HepG2 (cell line): ENCODE data around the gene NOTUM. TPM values are rescaled to one million over a fixed set of nuclear protein-coding genes. Genes with fewer than 3 reads are reported as not detected.

Source experiments
- ATF7-NPFF ChIP-seq: sonication (generic); formaldehyde crosslinking; IDR thresholded peaks from 2 replicates; pipeline ENCODE4 v1.8.1; 2023; ENCODE audit warnings: mild to moderate bottlenecking, low read depth, missing genetic modification reagents, moderate library complexity
- CENPT ChIP-seq: sonication (generic); formaldehyde crosslinking; IDR thresholded peaks from 2 replicates; pipeline ENCODE4 v1.8.0; 2022; ENCODE audit warnings: low read depth, mild to moderate bottlenecking, moderate library complexity, missing genetic modification reagents
- CREM ChIP-seq, 2 experiments: sonication (generic) in 1 of 2; formaldehyde crosslinking in 1 of 2; IDR thresholded peaks; 2 replicates each; pipeline versions ENCODE4 v1.4.0 to v1.6.1; 2016 to 2020; ENCODE audit warnings: antibody characterized with exemption in 1 of 2, mild to moderate bottlenecking in 1 of 2, missing genetic modification reagents in 1 of 2
- HNRNPLL ChIP-seq: fragments of 200-400 bp; formaldehyde crosslinking; IDR thresholded peaks from 2 replicates; pipeline ENCODE4 v1.6.1; 2017; ENCODE audit warnings: mild to moderate bottlenecking, low read depth, low read length; ENCODE audit not compliant: poor library complexity, severe bottlenecking
- HOXA3 ChIP-seq: sonication (generic); formaldehyde crosslinking; IDR thresholded peaks from 2 replicates; pipeline ENCODE4 v1.5.0; 2020; ENCODE audit warnings: missing genetic modification reagents
- NCOA5 ChIP-seq: sonication (generic); formaldehyde crosslinking; IDR thresholded peaks from 2 replicates; pipeline ENCODE4 v1.4.0; 2020; ENCODE audit warnings: missing genetic modification reagents
- SNAPC4 ChIP-seq: sonication (generic); formaldehyde crosslinking; IDR thresholded peaks from 2 replicates; pipeline ENCODE4 v1.4.0; 2020; ENCODE audit warnings: mild to moderate bottlenecking, missing genetic modification reagents
- TCF7L2 ChIP-seq: IDR thresholded peaks from 2 replicates; pipeline ENCODE4 v1.6.1; 2011; ENCODE audit warnings: mild to moderate bottlenecking, low read depth, low read length, moderate library complexity
- TSC22D2 ChIP-seq: sonication (generic); formaldehyde crosslinking; IDR thresholded peaks from 2 replicates; pipeline ENCODE4 v1.5.1; 2020; ENCODE audit warnings: missing genetic modification reagents, mild to moderate bottlenecking, borderline replicate concordance
- ZFX ChIP-seq: sonication (generic); formaldehyde crosslinking; IDR thresholded peaks from 2 replicates; pipeline ENCODE4 v1.4.0; 2020; ENCODE audit warnings: mild to moderate bottlenecking, low read depth, missing genetic modification reagents, moderate library complexity
- ZNF33A ChIP-seq: sonication (generic); formaldehyde crosslinking; IDR thresholded peaks from 2 replicates; pipeline ENCODE4 v1.5.1; 2020; ENCODE audit warnings: missing genetic modification reagents, mild to moderate bottlenecking, moderate library complexity, borderline replicate concordance
- ZNF556 ChIP-seq: sonication (generic); formaldehyde crosslinking; IDR thresholded peaks from 2 replicates; pipeline ENCODE4 v1.4.0; 2020; ENCODE audit warnings: mild to moderate bottlenecking, missing genetic modification reagents, borderline replicate concordance
- ZNF660 ChIP-seq: sonication (generic); formaldehyde crosslinking; IDR thresholded peaks from 2 replicates; pipeline ENCODE4 v1.5.1; 2020; ENCODE audit warnings: mild to moderate bottlenecking, low read depth, missing genetic modification reagents, borderline replicate concordance
- polyA plus RNA-seq, 8 experiments: library from polyadenylated mRNA; depleted of rRNA in 3 of 8; stranded (reverse) in 7 of 8; unstranded in 1 of 8; fragments of >200 nt; fragmentation: Illumina TruSeq in 4 of 8; extraction: Trizol in 4 of 8; gene quantifications; 2 replicates each; pipeline versions ENCODE4 v1.2.1 to v1.2.3, GENCODE V29; 2011 to 2016; ENCODE audit warnings: low read depth in 4 of 8, missing spikeins in 1 of 8, mixed read lengths in 1 of 8; ENCODE audit not compliant: insufficient read depth in 1 of 8
- total RNA-seq, 5 experiments: library from RNA; depleted of rRNA; stranded (reverse); fragments of >200 nt; fragmentation: Illumina TruSeq; extraction: Trizol; gene quantifications; 2 replicates each; pipeline ENCODE4 v1.2.3, GENCODE V29; 2016; ENCODE audit warnings: low read depth in 1 of 5
- TF ChIP-seq, protein P1 (sequence below): sonication (generic); formaldehyde crosslinking; IDR thresholded peaks from 2 replicates; pipeline ENCODE4 v1.4.0; 2020; ENCODE audit warnings: missing genetic modification reagents
- TF ChIP-seq, protein P2 (sequence below): sonication (generic); formaldehyde crosslinking; IDR thresholded peaks from 2 replicates; pipeline ENCODE4 v1.5.1; 2020; ENCODE audit warnings: mild to moderate bottlenecking, missing genetic modification reagents, borderline replicate concordance

NOTUM gene
- total and polyA plus RNA-seq, 2 of the 13 experiments (the other 11 are each of a cell fraction or from before 2014, with no cell fraction given), result 150 to 160 TPM

DNA sequence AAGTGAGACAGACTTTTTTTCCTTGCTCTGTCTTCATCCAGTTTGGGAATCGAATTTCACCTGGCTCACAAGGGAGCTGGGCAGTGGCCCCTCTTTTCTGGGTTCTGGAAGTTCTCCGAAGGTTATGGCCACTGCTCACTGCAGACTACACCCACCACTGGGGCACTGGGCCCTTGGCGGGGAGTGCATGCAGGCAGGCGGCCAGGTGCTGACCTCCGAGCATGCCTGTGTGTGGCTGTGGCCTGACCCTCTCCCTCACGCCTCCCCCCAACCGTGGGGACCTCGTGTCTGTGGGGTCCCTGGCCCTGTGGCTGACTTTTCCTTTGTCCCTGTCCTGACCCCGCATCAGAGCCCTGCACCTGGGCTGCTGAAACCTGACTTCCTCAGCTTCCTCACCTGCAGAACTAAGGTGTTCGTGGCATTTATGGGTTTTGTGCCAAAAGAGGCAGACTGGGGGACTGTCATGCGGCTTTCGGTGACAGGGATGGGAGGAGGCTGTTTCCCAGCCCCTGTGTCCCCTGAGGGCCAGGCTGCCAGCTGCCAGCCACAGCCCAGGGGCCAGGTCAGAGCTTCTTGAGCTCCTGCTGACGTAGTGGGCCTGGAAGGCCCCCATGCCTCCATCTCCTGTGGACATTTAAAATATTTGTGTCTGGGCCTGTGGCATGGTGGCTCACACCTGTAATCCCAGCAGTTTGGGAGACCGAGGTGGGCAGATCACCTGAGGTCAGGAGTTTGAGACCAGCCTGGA is 37.9 kb upstream of the NOTUM start (continued):
- no peak for TF ChIP-seq CREM (IDR thresholded peaks at IDR 0.05)
- TF ChIP-seq CREM (CRISPR knock-in tag; IDR thresholded peaks at IDR 0.05), result no peak
- TF ChIP-seq TCF7L2, result no peak
- TF ChIP-seq, protein P1, sequence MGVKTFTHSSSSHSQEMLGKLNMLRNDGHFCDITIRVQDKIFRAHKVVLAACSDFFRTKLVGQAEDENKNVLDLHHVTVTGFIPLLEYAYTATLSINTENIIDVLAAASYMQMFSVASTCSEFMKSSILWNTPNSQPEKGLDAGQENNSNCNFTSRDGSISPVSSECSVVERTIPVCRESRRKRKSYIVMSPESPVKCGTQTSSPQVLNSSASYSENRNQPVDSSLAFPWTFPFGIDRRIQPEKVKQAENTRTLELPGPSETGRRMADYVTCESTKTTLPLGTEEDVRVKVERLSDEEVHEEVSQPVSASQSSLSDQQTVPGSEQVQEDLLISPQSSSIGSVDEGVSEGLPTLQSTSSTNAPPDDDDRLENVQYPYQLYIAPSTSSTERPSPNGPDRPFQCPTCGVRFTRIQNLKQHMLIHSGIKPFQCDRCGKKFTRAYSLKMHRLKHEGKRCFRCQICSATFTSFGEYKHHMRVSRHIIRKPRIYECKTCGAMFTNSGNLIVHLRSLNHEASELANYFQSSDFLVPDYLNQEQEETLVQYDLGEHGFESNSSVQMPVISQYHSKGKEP, result no peak
- peak; percentile 39 for TF ChIP-seq HNRNPLL
- no peak for TF ChIP-seq ZNF33A (CRISPR knock-in tag)
- TF ChIP-seq TSC22D2, result no peak
- peak; percentile 66; the same call in 1 of the 2 replicates for TF ChIP-seq ZFX (CRISPR knock-in tag)
- no peak for TF ChIP-seq NCOA5 (CRISPR knock-in tag)
- TF ChIP-seq, protein P2, sequence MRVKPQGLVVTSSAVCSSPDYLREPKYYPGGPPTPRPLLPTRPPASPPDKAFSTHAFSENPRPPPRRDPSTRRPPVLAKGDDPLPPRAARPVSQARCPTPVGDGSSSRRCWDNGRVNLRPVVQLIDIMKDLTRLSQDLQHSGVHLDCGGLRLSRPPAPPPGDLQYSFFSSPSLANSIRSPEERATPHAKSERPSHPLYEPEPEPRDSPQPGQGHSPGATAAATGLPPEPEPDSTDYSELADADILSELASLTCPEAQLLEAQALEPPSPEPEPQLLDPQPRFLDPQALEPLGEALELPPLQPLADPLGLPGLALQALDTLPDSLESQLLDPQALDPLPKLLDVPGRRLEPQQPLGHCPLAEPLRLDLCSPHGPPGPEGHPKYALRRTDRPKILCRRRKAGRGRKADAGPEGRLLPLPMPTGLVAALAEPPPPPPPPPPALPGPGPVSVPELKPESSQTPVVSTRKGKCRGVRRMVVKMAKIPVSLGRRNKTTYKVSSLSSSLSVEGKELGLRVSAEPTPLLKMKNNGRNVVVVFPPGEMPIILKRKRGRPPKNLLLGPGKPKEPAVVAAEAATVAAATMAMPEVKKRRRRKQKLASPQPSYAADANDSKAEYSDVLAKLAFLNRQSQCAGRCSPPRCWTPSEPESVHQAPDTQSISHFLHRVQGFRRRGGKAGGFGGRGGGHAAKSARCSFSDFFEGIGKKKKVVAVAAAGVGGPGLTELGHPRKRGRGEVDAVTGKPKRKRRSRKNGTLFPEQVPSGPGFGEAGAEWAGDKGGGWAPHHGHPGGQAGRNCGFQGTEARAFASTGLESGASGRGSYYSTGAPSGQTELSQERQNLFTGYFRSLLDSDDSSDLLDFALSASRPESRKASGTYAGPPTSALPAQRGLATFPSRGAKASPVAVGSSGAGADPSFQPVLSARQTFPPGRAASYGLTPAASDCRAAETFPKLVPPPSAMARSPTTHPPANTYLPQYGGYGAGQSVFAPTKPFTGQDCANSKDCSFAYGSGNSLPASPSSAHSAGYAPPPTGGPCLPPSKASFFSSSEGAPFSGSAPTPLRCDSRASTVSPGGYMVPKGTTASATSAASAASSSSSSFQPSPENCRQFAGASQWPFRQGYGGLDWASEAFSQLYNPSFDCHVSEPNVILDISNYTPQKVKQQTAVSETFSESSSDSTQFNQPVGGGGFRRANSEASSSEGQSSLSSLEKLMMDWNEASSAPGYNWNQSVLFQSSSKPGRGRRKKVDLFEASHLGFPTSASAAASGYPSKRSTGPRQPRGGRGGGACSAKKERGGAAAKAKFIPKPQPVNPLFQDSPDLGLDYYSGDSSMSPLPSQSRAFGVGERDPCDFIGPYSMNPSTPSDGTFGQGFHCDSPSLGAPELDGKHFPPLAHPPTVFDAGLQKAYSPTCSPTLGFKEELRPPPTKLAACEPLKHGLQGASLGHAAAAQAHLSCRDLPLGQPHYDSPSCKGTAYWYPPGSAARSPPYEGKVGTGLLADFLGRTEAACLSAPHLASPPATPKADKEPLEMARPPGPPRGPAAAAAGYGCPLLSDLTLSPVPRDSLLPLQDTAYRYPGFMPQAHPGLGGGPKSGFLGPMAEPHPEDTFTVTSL (CRISPR knock-in tag), result no peak
- peak; percentile 36; the same call in 1 of the 2 replicates for TF ChIP-seq HOXA3 (CRISPR knock-in tag)
- TF ChIP-seq SNAPC4 (CRISPR knock-in tag), result 0 out of 2 replicates have a peak, but pooled peaks have one; percentile 11
- no peak for TF ChIP-seq ZNF660
- TF ChIP-seq ZNF556 (CRISPR knock-in tag), result 0 out of 2 replicates have a peak, but pooled peaks have one; percentile 21
- TF ChIP-seq ATF7-NPFF (CRISPR knock-in tag), result peak; percentile 5; the same call in 1 of the 2 replicates
- no peak for TF ChIP-seq CENPT (CRISPR knock-in tag)
